A549 (cell line): ENCODE results near the gene GAP43.

Experiments
- EP300 ChIP-seq, 2 experiments: fragments of >200 bp; sonication (Bioruptor Twin); formaldehyde crosslinking; IDR thresholded peaks; 2 replicates in 1 of 2; 3 replicates in 1 of 2; pipeline ENCODE4 v1.6.1; 2016 to 2017
- HEYL ChIP-seq: fragments of 250-450 bp; sonication (Bioruptor Pico); IDR thresholded peaks from 2 replicates; pipeline ENCODE4 v1.8.0; 2021; ENCODE audit warnings: mild to moderate bottlenecking, moderate library complexity
- JUN ChIP-seq, 2 experiments: fragments of >200 bp; sonication (Bioruptor Twin); formaldehyde crosslinking; IDR thresholded peaks; 2 replicates in 1 of 2; 3 replicates in 1 of 2; pipeline ENCODE4 v1.6.1; 2016 to 2017
- KDM5A ChIP-seq: fragments of 200-600 bp; sonication (generic); IDR thresholded peaks from 2 replicates; pipeline ENCODE4 v1.6.1; 2016; ENCODE audit warnings: antibody characterized with exemption, mild to moderate bottlenecking
- NR3C1 ChIP-seq: fragments of >200 bp; sonication (Bioruptor Twin); formaldehyde crosslinking; IDR thresholded peaks from 3 replicates; pipeline ENCODE4 v1.6.1; 2017
- TF ChIP-seq, protein P1 (sequence below): fragments of >200 bp; sonication (Bioruptor Twin); formaldehyde crosslinking; IDR thresholded peaks from 3 replicates; pipeline ENCODE4 v1.5.1; 2016
- TF ChIP-seq, protein P2 (sequence below): fragments of >200 bp; sonication (Bioruptor Twin); formaldehyde crosslinking; IDR thresholded peaks from 3 replicates; pipeline ENCODE4 v1.6.1; 2016

DNA sequence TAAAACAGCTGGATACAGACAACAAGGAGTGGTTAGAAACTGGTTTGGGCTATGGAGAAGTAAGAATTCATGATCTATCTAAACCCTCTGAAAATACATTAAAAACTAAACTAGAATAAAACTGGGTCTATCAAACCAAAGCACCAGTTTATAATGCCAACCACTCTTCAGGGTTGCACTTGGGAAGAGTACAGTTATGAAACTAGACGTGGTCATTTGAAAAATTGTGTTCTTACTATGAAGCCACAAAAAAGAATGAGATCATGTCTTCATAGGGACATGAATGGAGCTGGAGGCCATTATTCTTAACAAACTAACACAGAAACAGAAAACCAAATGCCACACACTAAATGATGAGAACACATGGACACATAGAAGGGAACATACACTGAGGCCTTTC, 103.8 kb downstream of the GAP43 start:
- TF ChIP-seq, protein P1, sequence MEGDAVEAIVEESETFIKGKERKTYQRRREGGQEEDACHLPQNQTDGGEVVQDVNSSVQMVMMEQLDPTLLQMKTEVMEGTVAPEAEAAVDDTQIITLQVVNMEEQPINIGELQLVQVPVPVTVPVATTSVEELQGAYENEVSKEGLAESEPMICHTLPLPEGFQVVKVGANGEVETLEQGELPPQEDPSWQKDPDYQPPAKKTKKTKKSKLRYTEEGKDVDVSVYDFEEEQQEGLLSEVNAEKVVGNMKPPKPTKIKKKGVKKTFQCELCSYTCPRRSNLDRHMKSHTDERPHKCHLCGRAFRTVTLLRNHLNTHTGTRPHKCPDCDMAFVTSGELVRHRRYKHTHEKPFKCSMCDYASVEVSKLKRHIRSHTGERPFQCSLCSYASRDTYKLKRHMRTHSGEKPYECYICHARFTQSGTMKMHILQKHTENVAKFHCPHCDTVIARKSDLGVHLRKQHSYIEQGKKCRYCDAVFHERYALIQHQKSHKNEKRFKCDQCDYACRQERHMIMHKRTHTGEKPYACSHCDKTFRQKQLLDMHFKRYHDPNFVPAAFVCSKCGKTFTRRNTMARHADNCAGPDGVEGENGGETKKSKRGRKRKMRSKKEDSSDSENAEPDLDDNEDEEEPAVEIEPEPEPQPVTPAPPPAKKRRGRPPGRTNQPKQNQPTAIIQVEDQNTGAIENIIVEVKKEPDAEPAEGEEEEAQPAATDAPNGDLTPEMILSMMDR: no peak
- TF ChIP-seq KDM5A: no peak
- TF ChIP-seq NR3C1: no peak
- TF ChIP-seq JUN (IDR thresholded peaks at IDR 0.05): no peak
- no peak for TF ChIP-seq EP300 (IDR thresholded peaks at IDR 0.05)
- TF ChIP-seq, protein P2, sequence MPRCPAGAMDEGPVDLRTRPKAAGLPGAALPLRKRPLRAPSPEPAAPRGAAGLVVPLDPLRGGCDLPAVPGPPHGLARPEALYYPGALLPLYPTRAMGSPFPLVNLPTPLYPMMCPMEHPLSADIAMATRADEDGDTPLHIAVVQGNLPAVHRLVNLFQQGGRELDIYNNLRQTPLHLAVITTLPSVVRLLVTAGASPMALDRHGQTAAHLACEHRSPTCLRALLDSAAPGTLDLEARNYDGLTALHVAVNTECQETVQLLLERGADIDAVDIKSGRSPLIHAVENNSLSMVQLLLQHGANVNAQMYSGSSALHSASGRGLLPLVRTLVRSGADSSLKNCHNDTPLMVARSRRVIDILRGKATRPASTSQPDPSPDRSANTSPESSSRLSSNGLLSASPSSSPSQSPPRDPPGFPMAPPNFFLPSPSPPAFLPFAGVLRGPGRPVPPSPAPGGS: no peak
- no peak for TF ChIP-seq HEYL (CRISPR knock-in tag)
